Measurements from ENCODE around the gene GALNT10. TPM values are rescaled to one million over a fixed set of nuclear protein-coding genes. Genes with fewer than 3 reads are reported as not detected.

GALNT10 gene
- total RNA-seq, 2 donors from 2014 or later, result 11.5 to 19.5 TPM

- ATAC-seq (no peak), DNase-seq (no peak)
- H3K9me3 ChIP-seq, result no peaks in the 10 kb centered on the region
- intact Hi-C loops (cut with DNase I), result no loop called here
- no peaks in the 10 kb centered on the region for H3K27me3 ChIP-seq
- TF ChIP-seq POLR2A (IDR thresholded peaks at IDR 0.05), result no peak
- no peak for TF ChIP-seq CTCF (IDR thresholded peaks at IDR 0.05)
- no peak overlapping the region for H3K4me3 ChIP-seq
- 96 to 98% methylated on average over 4 of the region's 4 CpGs for WGBS, 2 donors
- no peaks in the 10 kb centered on the region for H3K36me3 ChIP-seq (replicated peaks in 1 of 2; ENCODE audit: insufficient read depth in 1 of 2, low read depth in 2 of 2)
- H3K4me1 ChIP-seq, result peaks cover 44% of the 10 kb centered on the region
- H3K27ac ChIP-seq, result no peak overlapping the region
Measured at GRCh38 chr5:154300207-154300883, 109.8 kb downstream of the GALNT10 start.

- H3K4me3 ChIP-seq, result no peak overlapping the region
- peaks cover 30% of the 10 kb centered on the region for H3K4me1 ChIP-seq
- H3K36me3 ChIP-seq (replicated peaks in 1 of 2; ENCODE audit: insufficient read depth in 1 of 2, low read depth in 2 of 2), result no peaks in the 10 kb centered on the region
- ATAC-seq, result no peak
- H3K27me3 ChIP-seq, result no peaks in the 10 kb centered on the region
- TF ChIP-seq CTCF (IDR thresholded peaks at IDR 0.05) (no peak), POLR2A (IDR thresholded peaks at IDR 0.05) (no peak)
- DNase-seq, result peak in 1 of 4 donors; percentile 21
- no peaks in the 10 kb centered on the region for H3K9me3 ChIP-seq
- WGBS, 2 donors, result 38 to 41% methylated on average over 3 of the region's 3 CpGs
- intact Hi-C loops (cut with DNase I), result no loop called here
- peak overlapping the region; percentile 34 to 80 (median 54) for H3K27ac ChIP-seq
Measured at GRCh38 chr5:154301726-154302125, 111.2 kb downstream of the GALNT10 start.

GRCh38 chr5:154302161-154302560 lies 111.6 kb downstream of the GALNT10 start:
- DNase-seq (peak; percentile 78 to 93 (median 91)), ATAC-seq (peak; percentile 98)
- TF ChIP-seq CTCF (IDR thresholded peaks at IDR 0.05), result peak in 1 of 7 experiments; percentile 6
- TF ChIP-seq POLR2A (IDR thresholded peaks at IDR 0.05), result no peak
- peak overlapping the region; percentile 34 to 80 (median 54) for H3K27ac ChIP-seq
- no peak overlapping the region for H3K4me3 ChIP-seq
- H3K4me1 ChIP-seq, result peaks cover 26% of the 10 kb centered on the region
- no peaks in the 10 kb centered on the region for H3K36me3 ChIP-seq (replicated peaks in 1 of 2; ENCODE audit: insufficient read depth in 1 of 2, low read depth in 2 of 2)
- WGBS, 2 donors, result 20 to 51% methylated on average over 3 to 5 of the region's 5 CpGs
- H3K27me3 ChIP-seq, result no peaks in the 10 kb centered on the region
- H3K9me3 ChIP-seq, result no peaks in the 10 kb centered on the region
- intact Hi-C loops (cut with DNase I), result no loop called here

- Histone ChIP-seq H3K4me1 (peaks cover 22% of the 10 kb centered on the region), H3K4me3 (no peak overlapping the region), H3K36me3 (replicated peaks in 1 of 2; ENCODE audit: insufficient read depth in 1 of 2, low read depth in 2 of 2) (no peaks in the 10 kb centered on the region), H3K9me3 (no peaks in the 10 kb centered on the region), H3K27me3 (no peaks in the 10 kb centered on the region), H3K27ac (no peak overlapping the region)
- TF ChIP-seq POLR2A (IDR thresholded peaks at IDR 0.05) (no peak), CTCF (IDR thresholded peaks at IDR 0.05) (no peak)
- DNase-seq (no peak), ATAC-seq (no peak)
- intact Hi-C loops (cut with DNase I), result no loop called here
- 67 to 73% methylated on average over 1 of the region's 1 CpG for WGBS, 2 donors
Measured at GRCh38 chr5:154303133-154303532, 112.6 kb downstream of the GALNT10 start.

Data from body of pancreas (tissue), 4 donors.